ENCODE data around the gene PSG5. TPM values are rescaled to one million over a fixed set of nuclear protein-coding genes. Genes with fewer than 3 reads are reported as not detected.
"Not testable (repeated sequence)": the region's sequence is repeated elsewhere in the genome, so short reads cannot be mapped to it uniquely, and the experiment has no call there.

Gene PSG5
- polyA plus RNA-seq, 1 of the 3 experiments (the other 2 are of a cell fraction): 70.3 TPM

DNA sequence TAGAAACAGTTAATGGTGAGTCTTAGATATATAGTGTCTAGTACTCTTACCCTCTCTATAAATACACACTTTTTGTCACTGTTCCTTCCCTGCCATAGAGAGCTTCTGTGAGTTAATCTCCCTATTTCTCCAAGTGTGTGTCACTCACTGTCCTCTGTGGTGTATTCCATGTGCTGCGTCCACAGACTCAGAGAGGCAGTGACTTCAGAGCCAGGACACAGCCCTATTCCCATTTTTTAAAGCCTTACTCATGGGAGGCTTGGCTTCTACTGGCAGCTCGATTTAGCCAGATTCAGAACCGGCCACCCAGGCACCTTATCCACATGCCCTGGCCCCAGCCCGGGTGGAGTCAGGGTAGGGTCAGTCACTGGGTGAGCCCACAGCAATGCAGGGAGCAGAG is 32.8 kb upstream of the PSG5 start:
- DNase-seq; H3K27me3 ChIP-seq (ENCODE audit: insufficient read depth); H3K36me3 ChIP-seq (replicated peaks in 1 of 2; ENCODE audit: control insufficient read depth in 1 of 2, insufficient read depth in 2 of 2, low read length in 1 of 2); H2AFZ ChIP-seq (ENCODE audit: low read depth); POLR2A ChIA-PET; H3K27ac ChIP-seq (ENCODE audit: low read depth in 2 of 2, low read length in 1 of 2); H3K79me2 ChIP-seq (ENCODE audit: insufficient read depth); H3K9me3 ChIP-seq; CTCF ChIA-PET; H3K9me2 ChIP-seq; H3K4me1 ChIP-seq (ENCODE audit: control insufficient read depth in 1 of 2, insufficient read depth in 2 of 2, low read depth in 1 of 2, low read length in 1 of 2); H3K4me3 ChIP-seq (ENCODE audit: low read depth in 2 of 2, low read length in 1 of 2); H3F3A ChIP-seq (replicated peaks; ENCODE audit: insufficient read depth); H4K20me1 ChIP-seq (ENCODE audit: insufficient read depth); H3K9ac ChIP-seq; H3K4me2 ChIP-seq: not testable (repeated sequence)
- 19% methylated on average over 4 of the region's 4 CpGs for WGBS (ENCODE audit: low lambda C conversion rate)

DNA sequence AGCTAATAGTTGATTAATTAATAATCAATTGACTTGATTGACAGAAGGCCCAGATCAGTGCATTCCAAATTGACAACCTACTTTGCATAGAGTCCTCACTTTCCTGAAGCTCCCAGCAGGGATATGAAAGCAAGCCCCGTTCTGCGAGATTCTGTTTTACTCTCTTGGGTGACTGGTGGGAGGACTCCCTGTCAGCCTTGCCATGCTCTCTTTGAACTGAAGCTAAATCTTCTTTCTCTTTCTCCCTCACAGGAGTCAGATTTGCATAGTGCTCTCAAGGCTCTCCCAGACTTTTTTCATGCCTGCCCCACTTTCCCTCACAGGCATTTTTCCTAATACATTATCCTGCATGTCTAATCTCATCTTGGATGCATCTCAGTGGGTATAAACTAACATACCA is 29.5 kb upstream of the PSG5 start:
- H3K4me3 ChIP-seq (ENCODE audit: low read depth in 2 of 2, low read length in 1 of 2); H3K27me3 ChIP-seq (ENCODE audit: insufficient read depth); H3F3A ChIP-seq (replicated peaks; ENCODE audit: insufficient read depth); H4K20me1 ChIP-seq (ENCODE audit: insufficient read depth); H3K36me3 ChIP-seq (replicated peaks in 1 of 2; ENCODE audit: control insufficient read depth in 1 of 2, insufficient read depth in 2 of 2, low read length in 1 of 2); POLR2A ChIA-PET; H3K4me2 ChIP-seq; H3K9ac ChIP-seq; H3K9me2 ChIP-seq; CTCF ChIA-PET; H3K4me1 ChIP-seq (ENCODE audit: control insufficient read depth in 1 of 2, insufficient read depth in 2 of 2, low read depth in 1 of 2, low read length in 1 of 2); H3K27ac ChIP-seq (ENCODE audit: low read depth in 2 of 2, low read length in 1 of 2); DNase-seq; H3K9me3 ChIP-seq; H2AFZ ChIP-seq (ENCODE audit: low read depth); H3K79me2 ChIP-seq (ENCODE audit: insufficient read depth): not testable (repeated sequence)
- WGBS (ENCODE audit: low lambda C conversion rate): 26% methylated on average over 2 of the region's 2 CpGs

DNA sequence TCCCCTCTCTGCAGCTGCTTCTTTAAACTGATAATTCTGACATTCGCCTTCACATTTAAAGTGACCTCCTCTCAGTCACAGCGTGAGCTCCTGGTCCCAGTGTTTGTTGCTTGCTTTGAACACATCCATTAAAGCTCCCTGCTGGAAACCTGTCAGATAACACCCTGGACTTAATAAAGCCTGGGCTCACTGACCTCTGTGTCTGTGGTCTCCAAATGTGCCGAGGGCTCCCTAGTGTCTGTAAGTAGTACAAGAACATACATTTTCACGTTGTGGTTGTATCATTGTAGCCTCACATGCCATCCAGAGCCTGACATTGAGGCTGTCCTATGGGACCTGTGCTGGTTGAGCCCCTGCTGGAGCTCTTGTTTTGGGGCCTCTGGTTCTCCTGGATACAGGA is 21.7 kb upstream of the PSG5 start:
- Histone ChIP-seq H3K27me3 (ENCODE audit: insufficient read depth) (no peaks in the 10 kb centered on the region), H3K9me3 (no peaks in the 10 kb centered on the region), H4K20me1 (ENCODE audit: insufficient read depth) (no peaks in the 10 kb centered on the region), H3K27ac (ENCODE audit: low read depth in 2 of 2, low read length in 1 of 2) (no peak overlapping the region), H3K4me3 (ENCODE audit: low read depth in 2 of 2, low read length in 1 of 2) (no peak overlapping the region), H3F3A (replicated peaks; ENCODE audit: insufficient read depth) (peaks cover 16% of the 10 kb centered on the region), H3K79me2 (ENCODE audit: insufficient read depth) (peaks cover 21% of the 10 kb centered on the region), H3K9ac (no peak overlapping the region), H3K36me3 (replicated peaks in 1 of 2; ENCODE audit: control insufficient read depth in 1 of 2, insufficient read depth in 2 of 2, low read length in 1 of 2) (no peaks in the 10 kb centered on the region), H3K4me2 (no peak overlapping the region), H3K9me2 (no peaks in the 10 kb centered on the region), H3K4me1 (ENCODE audit: control insufficient read depth in 1 of 2, insufficient read depth in 2 of 2, low read depth in 1 of 2, low read length in 1 of 2) (no peaks in the 10 kb centered on the region), H2AFZ (ENCODE audit: low read depth) (no peak overlapping the region)
- CTCF ChIA-PET: interaction anchor here (1.5 to 2.2 kb wide), 2 partner anchors 13 to 103 kb away, joined by 3 to 7 read pairs; no protein-coding TSS in a partner anchor
- POLR2A ChIA-PET: no interaction called here
- WGBS (ENCODE audit: low lambda C conversion rate): 53% methylated on average over 3 of the region's 4 CpGs
- TF ChIP-seq, protein P1, sequence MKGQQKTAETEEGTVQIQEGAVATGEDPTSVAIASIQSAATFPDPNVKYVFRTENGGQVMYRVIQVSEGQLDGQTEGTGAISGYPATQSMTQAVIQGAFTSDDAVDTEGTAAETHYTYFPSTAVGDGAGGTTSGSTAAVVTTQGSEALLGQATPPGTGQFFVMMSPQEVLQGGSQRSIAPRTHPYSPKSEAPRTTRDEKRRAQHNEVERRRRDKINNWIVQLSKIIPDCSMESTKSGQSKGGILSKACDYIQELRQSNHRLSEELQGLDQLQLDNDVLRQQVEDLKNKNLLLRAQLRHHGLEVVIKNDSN (IDR thresholded peaks at IDR 0.05; ENCODE audit: borderline replicate concordance, low read depth): no peak
- TF ChIP-seq GATA2 (CRISPR knock-in tag; IDR thresholded peaks at IDR 0.05) (no peak), NRF1 (IDR thresholded peaks at IDR 0.05; ENCODE audit: low read depth, low read length) (no peak), GABPA (IDR thresholded peaks at IDR 0.05; ENCODE audit: low read depth) (no peak), YY1 (IDR thresholded peaks at IDR 0.05; ENCODE audit: low read depth) (no peak), POLR2AphosphoS5 (IDR thresholded peaks at IDR 0.05; ENCODE audit: low read depth, low read length) (no peak)
- TF ChIP-seq, protein P2, sequence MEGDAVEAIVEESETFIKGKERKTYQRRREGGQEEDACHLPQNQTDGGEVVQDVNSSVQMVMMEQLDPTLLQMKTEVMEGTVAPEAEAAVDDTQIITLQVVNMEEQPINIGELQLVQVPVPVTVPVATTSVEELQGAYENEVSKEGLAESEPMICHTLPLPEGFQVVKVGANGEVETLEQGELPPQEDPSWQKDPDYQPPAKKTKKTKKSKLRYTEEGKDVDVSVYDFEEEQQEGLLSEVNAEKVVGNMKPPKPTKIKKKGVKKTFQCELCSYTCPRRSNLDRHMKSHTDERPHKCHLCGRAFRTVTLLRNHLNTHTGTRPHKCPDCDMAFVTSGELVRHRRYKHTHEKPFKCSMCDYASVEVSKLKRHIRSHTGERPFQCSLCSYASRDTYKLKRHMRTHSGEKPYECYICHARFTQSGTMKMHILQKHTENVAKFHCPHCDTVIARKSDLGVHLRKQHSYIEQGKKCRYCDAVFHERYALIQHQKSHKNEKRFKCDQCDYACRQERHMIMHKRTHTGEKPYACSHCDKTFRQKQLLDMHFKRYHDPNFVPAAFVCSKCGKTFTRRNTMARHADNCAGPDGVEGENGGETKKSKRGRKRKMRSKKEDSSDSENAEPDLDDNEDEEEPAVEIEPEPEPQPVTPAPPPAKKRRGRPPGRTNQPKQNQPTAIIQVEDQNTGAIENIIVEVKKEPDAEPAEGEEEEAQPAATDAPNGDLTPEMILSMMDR (IDR thresholded peaks at IDR 0.05): no peak
- TF ChIP-seq, protein P3, sequence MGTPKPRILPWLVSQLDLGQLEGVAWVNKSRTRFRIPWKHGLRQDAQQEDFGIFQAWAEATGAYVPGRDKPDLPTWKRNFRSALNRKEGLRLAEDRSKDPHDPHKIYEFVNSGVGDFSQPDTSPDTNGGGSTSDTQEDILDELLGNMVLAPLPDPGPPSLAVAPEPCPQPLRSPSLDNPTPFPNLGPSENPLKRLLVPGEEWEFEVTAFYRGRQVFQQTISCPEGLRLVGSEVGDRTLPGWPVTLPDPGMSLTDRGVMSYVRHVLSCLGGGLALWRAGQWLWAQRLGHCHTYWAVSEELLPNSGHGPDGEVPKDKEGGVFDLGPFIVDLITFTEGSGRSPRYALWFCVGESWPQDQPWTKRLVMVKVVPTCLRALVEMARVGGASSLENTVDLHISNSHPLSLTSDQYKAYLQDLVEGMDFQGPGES (IDR thresholded peaks at IDR 0.05; ENCODE audit: low read depth, low read length): no peak
- DNase-seq: no peak

Data from SK-N-SH (cell line).